Stimulated activated CD4-positive, alpha-beta T cell treated with anti-CD3 and anti-CD28 coated beads, Interleukin-2, amount 100 ng/mL, for 4 hours (primary cell): Measurements from ENCODE around the gene FSTL5.
"Not testable (repeated sequence)": the region's sequence is repeated elsewhere in the genome, so short reads cannot be mapped to it uniquely, and the experiment has no call there.

Source experiments
- DNase-seq: peaks from one replicate; pipeline ENCODE4 v3.0.0-alpha.2; 2020; ENCODE audit warnings: low read depth

FSTL5 gene

DNA sequence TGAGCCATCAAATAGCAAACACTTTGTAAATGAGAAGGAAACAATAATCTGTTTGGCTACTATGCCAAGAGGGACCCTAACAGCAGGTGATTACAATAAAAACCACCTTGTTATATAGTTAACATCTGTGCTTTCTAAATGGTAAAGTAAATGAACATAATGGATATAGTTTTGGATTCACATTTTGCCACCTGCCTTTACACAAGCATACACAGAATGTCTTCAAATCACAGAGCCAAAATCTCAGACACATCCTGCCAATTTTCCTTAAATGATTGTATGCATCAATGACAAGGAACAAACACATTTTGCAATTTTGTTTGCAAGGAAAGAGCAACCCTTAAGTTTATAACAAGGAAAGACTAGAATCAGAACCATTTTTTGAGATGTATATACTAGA, 334.2 kb downstream of the FSTL5 start:
- DNase-seq = no peak

DNA sequence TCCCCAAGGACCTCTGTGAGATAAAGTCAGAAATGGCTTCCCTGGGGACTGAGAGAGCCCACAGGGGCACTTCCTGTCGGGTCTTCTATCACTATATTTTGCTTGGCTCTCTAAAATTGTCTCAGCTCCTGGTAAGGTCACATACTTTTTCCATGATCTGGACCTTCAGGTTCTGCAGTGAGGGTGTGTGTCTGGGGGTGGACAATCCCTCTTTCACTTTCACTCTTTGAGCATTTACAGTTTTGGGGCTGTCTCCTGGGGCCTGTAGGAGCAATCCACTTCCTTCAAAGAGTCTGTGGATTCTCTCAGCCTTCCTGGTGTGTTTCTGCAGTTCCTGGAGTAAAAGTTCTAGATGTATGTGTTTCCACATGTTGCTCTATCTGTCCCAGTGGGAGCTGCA, 335.7 kb downstream of the FSTL5 start:
- no peak for DNase-seq

DNA sequence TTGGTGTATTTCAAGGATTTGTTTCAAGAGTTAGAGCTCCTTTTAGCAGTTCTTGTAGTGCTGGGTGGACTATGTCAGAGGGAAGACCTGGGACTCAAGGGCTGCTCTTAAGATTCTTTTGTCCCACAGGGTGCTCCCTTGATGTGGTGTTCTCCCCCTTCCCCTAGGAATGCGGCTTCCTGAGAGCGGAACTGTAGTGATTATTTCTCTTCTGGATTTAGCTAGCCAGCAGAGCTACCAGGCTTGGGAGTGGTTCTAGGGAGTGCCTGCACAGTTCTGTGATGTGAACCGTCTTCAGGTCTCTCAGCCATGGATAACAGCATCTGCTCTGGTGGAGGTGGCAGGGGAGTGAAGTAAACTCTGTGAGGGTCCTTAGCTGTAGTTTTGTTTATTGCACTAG, 336.8 kb downstream of the FSTL5 start:
- DNase-seq = no peak

DNA sequence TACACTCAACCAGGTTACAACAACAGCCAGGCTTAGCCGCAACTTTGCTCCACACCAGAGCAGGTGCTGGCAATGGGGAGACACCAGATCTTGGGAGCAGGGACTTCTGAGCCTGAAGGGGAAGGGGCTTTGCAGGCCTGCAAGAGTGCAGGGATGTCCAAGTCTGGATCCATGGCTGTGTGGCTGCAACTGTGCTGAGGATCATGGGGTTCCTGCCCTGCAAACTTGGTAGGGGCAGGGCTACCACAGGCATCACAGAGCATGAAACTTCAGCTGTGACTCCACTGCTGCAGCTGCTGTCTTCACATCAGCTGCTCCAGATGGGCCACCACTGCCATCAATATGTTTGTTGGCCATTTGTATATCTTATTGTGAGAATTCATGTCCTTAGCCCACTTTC, 340.4 kb downstream of the FSTL5 start:
- no peak for DNase-seq

DNA sequence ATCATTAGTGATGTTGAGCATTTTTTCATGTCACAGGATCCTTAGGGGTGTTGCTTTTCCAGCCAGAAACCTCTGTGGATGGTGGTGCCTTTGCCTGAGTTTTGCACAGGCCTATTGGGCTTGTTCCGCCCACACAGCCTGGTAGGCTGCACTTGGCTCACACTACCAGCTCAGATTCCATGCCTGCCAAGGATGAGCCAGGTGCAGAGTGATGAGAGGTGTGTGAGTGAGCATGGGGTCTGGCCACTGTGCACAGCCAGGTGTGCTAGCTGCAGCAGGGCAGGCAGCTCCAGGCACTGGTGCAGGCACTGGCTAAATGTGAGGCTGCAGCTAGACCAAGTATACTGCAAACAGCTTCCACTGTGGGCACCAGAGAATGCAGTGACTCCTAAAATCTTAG, 341.6 kb downstream of the FSTL5 start:
- no peak for DNase-seq

DNA sequence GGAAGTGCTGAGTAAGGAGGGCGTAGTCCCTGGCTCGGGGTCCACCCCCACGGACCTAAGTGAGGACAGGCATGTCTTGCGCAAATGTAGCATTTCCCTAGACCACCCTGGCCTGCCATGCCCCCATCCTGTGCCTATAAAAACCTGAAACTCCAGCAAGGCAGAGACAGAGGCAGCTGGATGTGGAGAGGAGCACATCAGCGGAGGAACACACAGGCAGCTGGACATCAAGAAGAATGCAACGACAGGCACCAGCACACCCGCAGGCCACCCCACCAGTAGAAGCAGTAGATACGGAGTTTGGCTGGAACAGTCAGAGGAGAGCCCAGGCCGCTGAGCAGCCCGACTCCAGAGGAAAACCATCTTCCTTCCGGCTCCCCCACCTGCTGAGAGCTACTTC, 345.9 kb downstream of the FSTL5 start:
- DNase-seq = no peak

DNA sequence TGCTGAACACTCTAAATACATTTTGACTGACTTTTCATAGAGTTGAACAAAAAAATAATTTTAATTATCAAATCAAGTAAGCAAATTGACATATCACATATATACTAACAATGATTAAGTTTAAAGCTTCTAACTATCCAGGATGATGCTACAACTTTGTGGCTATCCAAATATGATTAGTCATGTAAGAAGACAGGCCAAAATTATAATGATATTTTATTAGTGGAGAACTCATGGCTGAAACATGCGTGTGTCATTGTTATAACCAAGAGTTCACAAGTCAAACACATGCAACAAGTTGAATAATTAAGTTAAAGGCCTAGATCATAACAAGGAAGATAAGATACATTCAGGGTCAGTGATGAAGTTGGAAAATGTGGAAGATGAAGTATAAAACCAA, 346.8 kb downstream of the FSTL5 start:
- no peak for DNase-seq

DNA sequence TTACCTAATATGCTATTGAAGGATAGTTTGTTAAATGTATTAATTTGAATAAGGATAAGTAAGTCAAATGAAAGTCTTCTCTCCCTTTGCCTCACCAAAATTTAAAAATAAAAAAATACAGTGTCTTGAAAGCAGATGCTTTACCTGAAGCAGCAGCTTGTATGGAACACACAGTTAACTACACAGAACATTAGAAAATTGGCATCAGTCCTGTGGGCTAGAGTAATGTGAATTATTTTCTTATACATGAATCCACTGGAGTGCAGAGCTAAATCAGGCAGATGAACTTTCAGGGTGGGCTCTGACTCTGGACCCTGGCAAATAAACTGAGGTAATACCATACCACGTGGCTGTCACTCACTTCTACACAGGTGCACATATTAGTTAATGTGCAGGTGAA, 348.0 kb downstream of the FSTL5 start:
- DNase-seq = no peak

DNA sequence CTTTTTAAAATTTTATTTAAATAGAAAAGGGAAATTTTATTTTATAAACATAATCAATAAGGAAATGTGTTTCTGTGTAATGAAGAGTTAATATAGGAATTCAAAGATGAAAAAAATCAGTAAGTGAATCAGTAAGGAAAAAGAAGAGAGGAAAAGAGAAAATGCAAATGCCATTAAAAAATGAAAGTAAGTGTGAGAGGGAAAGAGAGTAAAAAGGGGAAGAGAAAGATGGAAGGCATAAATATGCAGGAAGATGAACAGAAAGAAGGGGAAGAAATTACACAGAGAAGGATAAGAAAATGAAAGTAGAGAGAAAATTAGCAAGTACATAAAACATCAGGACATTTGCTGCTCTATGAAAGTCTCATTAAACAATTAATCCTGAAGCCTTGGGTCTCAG, 349.9 kb downstream of the FSTL5 start:
- no peak for DNase-seq

DNA sequence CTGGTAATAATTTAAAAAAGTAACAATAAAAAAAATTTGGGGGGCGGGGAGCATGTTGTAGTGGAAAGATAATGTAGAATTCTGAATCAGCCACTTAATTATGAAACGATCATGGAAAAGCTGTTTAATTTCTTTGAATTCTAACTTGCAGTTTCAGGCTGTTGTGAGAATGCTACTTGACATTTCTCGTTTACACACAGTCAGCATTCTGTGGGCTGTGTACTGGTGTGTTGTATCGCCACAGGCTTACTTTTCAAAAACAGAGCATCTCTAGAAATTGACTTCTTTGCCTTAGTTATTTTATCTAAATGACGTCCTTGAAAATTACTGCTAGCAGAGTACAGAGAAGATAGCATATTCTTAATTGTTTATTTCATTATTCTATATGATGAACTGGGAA, 350.4 kb downstream of the FSTL5 start:
- no peak for DNase-seq

DNA sequence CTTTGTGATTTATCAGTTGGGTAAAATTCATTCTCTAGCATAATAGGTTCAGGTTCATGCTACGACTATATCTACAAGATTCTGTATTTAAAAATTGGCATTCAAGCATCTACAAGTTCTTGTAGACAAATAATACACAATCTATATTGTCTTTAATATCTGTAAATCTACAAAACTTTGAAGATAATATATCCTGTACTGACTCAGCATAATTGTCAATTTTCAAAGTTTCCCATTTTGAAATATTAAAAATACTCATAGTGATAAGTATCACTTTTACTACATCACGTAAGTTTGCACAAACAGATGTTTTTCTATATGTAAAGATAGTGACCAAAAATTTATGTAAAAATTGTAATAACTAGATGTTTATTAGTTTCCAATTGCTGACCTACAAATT, 360.6 kb downstream of the FSTL5 start:
- DNase-seq = no peak

DNA sequence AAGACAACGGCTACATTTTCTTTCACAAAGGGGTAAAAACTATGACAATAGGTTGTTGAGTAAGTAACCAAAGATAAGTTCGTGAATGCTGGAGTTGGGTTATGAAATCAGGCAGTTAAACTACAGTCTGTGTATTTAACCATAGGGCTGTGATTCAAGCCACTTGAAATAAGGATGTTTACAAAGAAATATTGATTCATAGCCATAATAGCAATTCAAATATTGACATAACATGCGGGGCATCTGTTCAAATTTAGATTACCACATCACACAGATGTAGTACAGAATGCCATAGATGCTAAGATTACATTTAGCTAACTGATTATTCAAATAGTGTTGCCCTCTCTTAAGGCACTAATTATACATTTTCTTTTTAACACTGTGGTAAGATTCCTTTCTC, 364.1 kb downstream of the FSTL5 start:
- no peak for DNase-seq

DNA sequence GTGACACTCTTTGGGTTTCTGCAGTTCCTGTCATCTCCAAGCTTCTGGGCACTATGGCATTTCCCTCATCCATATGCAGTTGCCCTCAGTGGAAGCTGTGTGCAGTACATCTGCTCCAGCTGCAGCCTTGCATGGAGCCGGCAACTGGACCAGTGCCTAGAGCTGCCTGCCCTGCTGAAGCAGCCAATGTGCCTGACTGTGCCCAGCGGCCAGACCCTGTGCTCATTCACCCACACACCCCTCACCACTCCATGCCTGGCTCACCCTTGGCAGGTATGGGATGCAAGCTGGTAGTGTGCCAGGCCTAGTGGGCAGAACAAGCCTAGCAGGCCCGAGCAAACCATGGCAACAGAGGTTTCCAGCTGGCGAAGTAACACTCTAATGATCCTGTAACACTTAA, 370.8 kb downstream of the FSTL5 start:
- no peak for DNase-seq

DNA sequence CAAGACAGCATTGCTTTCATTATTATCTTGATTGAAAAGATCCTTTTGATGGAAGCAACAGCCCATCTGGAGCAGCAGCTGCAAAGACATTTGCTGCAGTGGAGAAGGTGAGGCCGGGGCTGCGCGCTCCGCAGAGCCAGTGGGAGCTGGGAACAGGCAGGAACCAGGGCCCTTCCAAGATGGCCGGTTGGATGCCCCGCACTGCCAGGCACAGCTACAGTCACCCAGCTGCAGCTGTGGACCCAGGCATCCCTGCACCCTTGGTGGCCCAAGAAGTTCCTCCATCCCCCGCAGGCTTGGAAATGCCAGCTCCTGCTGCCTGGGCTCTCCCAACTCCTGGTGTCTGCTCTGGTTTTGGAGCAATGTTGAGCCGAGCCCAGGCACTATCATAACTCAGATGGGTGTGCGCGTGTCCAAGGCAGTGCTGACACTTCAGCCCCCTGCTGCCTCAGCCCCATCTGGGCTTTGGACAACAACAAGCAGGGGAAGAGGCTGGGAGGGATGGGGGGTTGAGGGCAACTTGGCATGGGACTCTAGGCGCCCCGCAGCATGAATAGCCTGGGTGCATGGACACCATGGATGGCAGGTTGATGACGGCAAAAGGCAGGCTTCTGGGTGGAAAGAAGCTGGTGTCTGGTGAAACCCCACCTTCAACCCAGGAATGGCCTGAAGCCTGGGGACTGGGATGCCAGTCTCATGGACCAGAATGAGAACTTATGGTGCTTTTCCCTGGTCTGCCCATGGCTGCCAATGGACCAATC, 371.8 kb downstream of the FSTL5 start:
- no peak for DNase-seq

DNA sequence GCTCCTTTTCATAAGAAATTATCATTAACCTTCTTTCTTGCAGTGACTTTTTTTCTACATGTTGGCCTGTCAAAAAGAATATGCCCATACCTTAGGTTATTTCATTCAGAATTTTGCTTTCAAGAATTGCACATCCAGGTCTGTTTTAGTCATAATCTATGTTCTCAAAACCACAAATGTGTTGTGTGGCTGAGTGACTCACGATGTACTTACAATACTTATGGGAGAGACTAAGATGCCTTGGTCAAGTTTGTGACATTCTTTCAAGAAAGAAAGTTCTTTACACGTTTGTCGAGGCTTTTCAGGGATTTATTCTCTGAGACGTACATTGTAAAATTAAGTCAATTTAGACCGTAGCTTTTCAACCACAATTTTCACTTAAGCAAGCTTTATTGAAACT, 396.7 kb downstream of the FSTL5 start:
- DNase-seq = no peak

DNA sequence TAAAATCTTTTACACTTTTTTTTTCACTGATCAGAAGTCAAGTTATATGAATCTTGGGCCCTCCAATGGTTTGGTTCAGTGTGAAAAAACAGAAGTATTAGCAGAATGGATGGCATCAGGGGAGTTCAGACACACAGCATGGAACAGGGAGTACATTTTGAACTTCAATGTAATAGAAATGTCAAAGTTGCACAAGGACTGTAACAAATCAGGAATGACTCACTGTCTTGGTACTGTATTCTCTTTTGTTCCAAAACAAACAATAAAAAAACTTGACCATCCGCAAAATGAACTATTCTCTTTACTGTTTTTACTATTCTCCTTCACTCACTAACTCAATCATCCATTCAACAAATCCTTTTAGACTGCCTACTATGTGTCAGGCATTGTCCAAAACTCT, 401.0 kb downstream of the FSTL5 start:
- DNase-seq = no peak

DNA sequence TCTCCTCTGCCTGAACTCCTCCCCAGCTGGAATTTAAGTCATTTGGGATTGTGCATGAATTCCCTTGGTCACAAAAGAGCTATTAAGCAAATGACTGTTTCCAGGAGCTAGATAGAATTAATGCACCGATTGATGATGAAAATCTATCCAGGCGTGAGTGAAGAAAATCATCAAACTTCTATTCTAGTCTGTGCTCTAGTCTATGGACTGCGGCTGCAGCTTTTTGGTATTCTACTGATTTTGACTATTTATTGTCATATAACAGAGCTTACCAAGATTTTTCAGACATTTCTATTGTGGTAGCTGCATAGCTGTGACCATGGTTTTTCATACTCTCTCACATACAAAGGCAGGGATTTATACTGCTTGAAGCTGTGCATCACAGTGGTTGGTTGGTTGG, 403.8 kb downstream of the FSTL5 start:
- DNase-seq = no peak

DNA sequence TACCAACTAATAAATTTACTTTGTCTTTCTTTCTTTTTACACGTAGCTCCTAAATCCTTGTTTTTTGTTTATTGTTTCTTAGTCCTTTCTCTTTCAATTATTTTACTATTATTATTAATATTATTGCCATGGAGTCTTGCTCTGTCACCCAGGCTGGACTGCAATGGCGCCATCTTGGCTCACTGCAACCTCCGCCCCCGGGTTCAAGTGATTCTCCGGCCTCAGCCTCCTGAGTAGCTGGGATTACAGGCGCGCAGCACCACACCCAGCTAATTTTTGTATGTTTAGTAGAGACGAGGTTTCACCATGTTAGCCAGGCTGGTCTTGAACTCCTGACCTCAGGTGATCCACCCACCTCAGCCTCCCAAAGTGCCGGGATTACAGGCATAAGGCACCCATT, 405.4 kb downstream of the FSTL5 start:
- DNase-seq = not testable (repeated sequence)

DNA sequence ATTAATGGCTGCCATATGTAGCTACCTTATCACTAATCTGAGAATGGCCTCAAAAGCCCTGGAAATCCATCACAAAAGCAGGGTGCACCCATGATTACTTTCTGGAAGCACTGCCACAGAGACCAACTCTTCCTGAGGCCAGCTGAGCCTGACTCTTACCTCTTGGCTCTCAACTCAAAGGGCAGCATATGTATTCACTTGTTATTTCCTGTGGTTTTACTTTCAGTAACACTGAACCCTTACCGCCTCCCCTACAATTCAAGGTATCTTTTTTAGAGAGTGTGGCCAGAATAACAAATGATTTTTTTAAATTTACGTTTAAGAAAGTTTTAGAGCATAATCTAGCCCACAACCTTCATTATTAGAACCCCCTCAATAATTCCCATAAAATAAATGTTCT, 434.9 kb downstream of the FSTL5 start:
- no peak for DNase-seq

DNA sequence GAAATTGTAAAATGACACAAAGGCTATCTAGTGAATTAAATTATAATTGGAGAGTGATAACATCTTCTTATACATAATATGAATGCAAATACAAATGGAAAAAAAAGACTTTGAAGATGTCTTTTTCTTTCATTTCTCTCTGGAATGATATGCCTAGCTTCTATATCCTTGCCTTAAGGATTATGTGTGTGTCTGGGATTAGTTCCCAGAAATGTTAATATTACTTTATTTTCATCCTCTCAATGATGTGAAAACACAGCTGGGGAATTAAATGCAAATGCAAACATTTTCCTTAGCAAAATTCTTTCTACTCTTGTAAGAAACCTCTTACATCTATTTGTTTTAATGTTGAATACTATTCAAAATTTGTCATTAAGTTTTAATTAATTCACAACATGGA, 441.9 kb downstream of the FSTL5 start:
- no peak for DNase-seq

DNA sequence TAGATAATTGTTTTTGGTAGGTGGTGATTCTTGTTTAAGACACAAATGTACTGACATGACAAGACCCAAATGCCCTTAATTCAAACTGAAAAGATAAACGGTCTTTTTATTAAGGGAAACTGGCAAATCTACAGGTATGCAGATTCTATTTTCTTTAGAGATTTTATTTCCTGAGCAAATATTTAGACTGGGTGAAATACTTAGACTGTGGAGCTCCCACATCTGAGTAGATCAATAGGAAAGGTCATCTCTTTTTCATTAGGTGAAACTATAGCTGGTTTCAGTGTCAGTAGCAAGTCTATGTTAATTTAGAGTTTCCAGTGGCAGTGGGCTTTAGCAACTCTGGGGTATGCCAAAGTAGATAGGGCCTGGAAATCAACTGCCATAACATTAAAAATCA, 446.7 kb downstream of the FSTL5 start:
- no peak for DNase-seq

DNA sequence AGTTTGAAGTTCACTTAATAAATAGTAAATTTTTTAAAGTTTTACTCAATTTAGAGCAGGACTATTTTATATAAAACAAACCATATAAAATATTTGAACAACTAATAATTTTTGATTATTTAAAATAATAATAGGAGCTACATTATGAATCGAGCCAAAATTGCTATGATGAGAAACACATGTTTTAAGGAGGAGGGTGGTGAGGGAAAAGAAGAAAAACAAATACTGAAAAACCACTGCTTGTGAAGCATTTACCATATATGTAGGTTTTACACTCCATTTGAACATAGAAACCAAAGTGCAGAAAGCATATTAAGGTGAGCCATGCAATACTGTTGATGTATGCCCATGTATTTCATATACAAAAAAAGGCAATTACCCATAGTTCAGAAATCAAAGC, 448.9 kb downstream of the FSTL5 start:
- DNase-seq = no peak

DNA sequence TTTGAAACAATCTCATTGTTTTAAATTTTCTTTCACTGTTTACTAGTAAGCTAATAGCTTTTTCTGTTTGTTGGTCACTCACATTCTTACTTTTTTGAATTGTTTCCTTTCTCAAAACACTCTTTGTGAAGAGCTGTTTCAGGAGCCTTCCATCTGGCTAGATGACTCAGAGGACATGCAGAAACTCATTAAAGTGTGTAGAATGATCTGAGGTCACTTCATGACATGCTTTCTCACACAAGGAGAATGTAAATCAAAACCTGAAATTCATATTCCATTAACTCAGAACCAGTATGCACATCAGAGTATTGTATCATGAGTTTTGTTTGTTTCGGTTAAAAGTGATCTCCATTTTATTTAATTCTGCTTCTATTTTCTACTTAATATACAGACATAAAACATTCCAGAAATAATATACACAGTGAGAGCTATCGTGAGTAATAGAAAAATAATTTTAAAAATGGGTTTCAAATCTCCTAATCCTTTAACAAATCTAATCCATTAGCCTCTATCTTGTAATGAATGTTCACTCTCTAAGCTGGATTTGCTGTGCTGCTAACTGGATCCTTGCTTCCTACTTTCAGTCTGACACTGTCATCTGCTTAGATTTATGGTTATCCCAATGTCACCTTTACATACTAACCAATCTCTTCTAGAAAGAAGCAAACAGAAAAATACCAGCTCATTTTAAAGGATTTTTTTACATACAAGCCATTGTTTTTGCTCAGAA, 449.6 kb downstream of the FSTL5 start:
- no peak for DNase-seq

DNA sequence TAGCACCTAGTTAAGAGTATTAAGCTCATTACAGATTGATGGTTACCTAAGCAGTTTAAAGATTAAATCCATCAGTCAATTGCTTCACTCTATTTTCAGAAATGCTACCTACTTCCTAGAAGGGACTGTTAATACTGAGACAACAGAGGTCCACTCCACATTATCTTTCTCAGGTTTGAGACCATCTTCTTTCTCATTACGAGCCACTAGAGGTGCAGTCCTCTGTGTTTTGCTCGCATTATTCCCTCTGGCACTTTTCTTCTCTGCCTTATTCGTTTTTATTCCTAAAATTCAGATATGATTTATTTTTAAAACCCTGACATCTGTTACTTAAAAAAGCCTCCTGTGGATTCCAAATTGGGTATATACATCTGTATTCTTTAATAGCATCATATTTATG, 459.1 kb downstream of the FSTL5 start:
- no peak for DNase-seq
